GM12878 (cell line): ENCODE data around the gene DHX40. TPM values are rescaled to one million over a fixed set of nuclear protein-coding genes. Genes with fewer than 3 reads are reported as not detected.

Experiments
- ATAC-seq: fragments of 200-7000 bp; cut with Tn5 transposase; 3 replicates; pipeline ENCODE4 v1.9.1; 2020; ENCODE audit warnings: mild to moderate bottlenecking, moderate library complexity
- BruUV-seq: library from RNA; stranded (reverse); fragments of 400-500 nt; replicated peaks from 2 replicates; lab custom pipeline; 2021; lab: Mats Ljungman, UMichigan
- CTCF ChIA-PET: fragments of 300-600 bp; sonication (Branson Sonifier 250); formaldehyde crosslinking; extraction: SDS; loops from one replicate; lab custom pipeline; 2021; ENCODE audit warnings: inconsistent platforms; lab: Yijun Ruan, JAX
- POLR2A ChIA-PET: fragments of 350-600 bp; formaldehyde crosslinking; extraction: SDS; loops from one replicate; lab custom pipeline; 2021; ENCODE audit warnings: inconsistent platforms; lab: Charles Lee
- RAD21 ChIA-PET: fragments of 300-600 bp; sonication (Branson Sonifier 250); formaldehyde crosslinking; loops from one replicate; lab custom pipeline; 2023; ENCODE audit warnings: antibody characterized with exemption; ENCODE audit not compliant: unreplicated experiment; lab: Charles Lee
- SMC1A ChIA-PET: fragments of 300-600 bp; sonication (Branson Sonifier 250); formaldehyde crosslinking; loops from one replicate; lab custom pipeline; 2023; ENCODE audit not compliant: unreplicated experiment, uncharacterized antibody; lab: Charles Lee
- DNase-seq: peaks from one replicate; pipeline ENCODE4 v3.0.0-alpha.2; 2011; ENCODE audit warnings: low read depth, low spot score
- FAIRE-seq: peaks from 3 replicates; lab custom pipeline; 2011; peaks lifted over from hg19 to GRCh38; lab: Jason Lieb, UNC
- H2AFZ ChIP-seq: 2 replicates; pipeline ENCODE4 v1.6.0; 2011; ENCODE audit warnings: low read depth, low read length, control low read depth; ENCODE audit not compliant: control insufficient read depth
- H3K27ac ChIP-seq: 2 replicates; pipeline ENCODE4 v1.5.1; 2011; ENCODE audit warnings: control low read depth; ENCODE audit not compliant: control insufficient read depth, insufficient read depth
- H3K27me3 ChIP-seq, 2 experiments: replicated peaks in 1 of 2; 2 replicates each; pipeline versions ENCODE4 v1.6.0 to v1.6.1; 2011; ENCODE audit warnings: low read length in 1 of 2; ENCODE audit not compliant: control insufficient read depth in 2 of 2, insufficient read depth in 2 of 2
- H3K36me3 ChIP-seq, 2 experiments: 2 replicates each; pipeline ENCODE4 v1.5.1; 2011; ENCODE audit warnings: low read length in 1 of 2; ENCODE audit not compliant: control insufficient read depth in 2 of 2, insufficient read depth in 2 of 2
- H3K4me1 ChIP-seq: 2 replicates; pipeline ENCODE4 v1.6.1; 2011; ENCODE audit warnings: mild to moderate bottlenecking, low read length, moderate library complexity, mixed read lengths; ENCODE audit not compliant: control insufficient read depth, insufficient read depth
- H3K4me2 ChIP-seq: 2 replicates; pipeline ENCODE4 v1.6.0; 2011; ENCODE audit warnings: control low read depth; ENCODE audit not compliant: control insufficient read depth, insufficient read depth
- H3K4me3 ChIP-seq: fragments of 200-600 bp; sonication (generic); 2 replicates; pipeline ENCODE4 v1.5.1; 2016
- H3K79me2 ChIP-seq: 2 replicates; pipeline ENCODE4 v1.6.0; 2011; ENCODE audit warnings: low read length; ENCODE audit not compliant: control insufficient read depth, insufficient read depth
- H3K9ac ChIP-seq: 2 replicates; pipeline ENCODE4 v1.8.0; 2011; ENCODE audit warnings: low read length, control low read depth, mixed read lengths; ENCODE audit not compliant: control insufficient read depth, insufficient read depth
- H3K9me3 ChIP-seq: replicated peaks from 3 replicates; pipeline ENCODE4 v1.5.1; 2011; ENCODE audit warnings: mild to moderate bottlenecking, low read length; ENCODE audit not compliant: control insufficient read depth, insufficient read depth
- H4K20me1 ChIP-seq: 2 replicates; pipeline ENCODE4 v1.6.0; 2011; ENCODE audit not compliant: control insufficient read depth, insufficient read depth
- ASH2L ChIP-seq: fragments of 300-600, 200-600 bp; sonication (generic); IDR thresholded peaks from 2 replicates; pipeline ENCODE4 v1.6.1; 2017; ENCODE audit warnings: low read depth, mild to moderate bottlenecking, borderline replicate concordance
- EED ChIP-seq: sonication (generic); IDR thresholded peaks from 2 replicates; pipeline ENCODE4 v1.6.1; 2016; ENCODE audit warnings: antibody characterized with exemption, low read depth
- YBX1 ChIP-seq: fragments of 450-650 bp; IDR thresholded peaks from 2 replicates; pipeline ENCODE4 v1.6.1; 2016; ENCODE audit warnings: antibody characterized with exemption
- WGBS: methylation state at CpG from one replicate; pipeline ENCODE4 v1.1.6; 2016; ENCODE audit warnings: low lambda C conversion rate; ENCODE audit not compliant: insufficient replicate concordance, insufficient coverage; ENCODE audit errors: missing lambda C conversion rate; 5-methylcytosine and 5-hydroxymethylcytosine counted together
- in situ Hi-C: fragments of 300-500 bp; cut with MboI; formaldehyde crosslinking; loops from 9 replicates; pipeline ENCODE4 v1.14.3; 2018; ENCODE audit warnings: mixed read lengths
- intact Hi-C: fragments of 100-400 bp; cut with micrococcal nuclease; formaldehyde crosslinking; loops from one replicate; pipeline ENCODE4 v1.14.2; 2022; ENCODE audit not compliant: unreplicated experiment
- polyA plus RNA-seq, 11 experiments: library from polyadenylated mRNA; depleted of rRNA in 4 of 11; unstranded in 6 of 11; stranded (reverse) in 5 of 11; fragments of >200 nt; fragmentation: Nextera tagmentation in 4 of 11; fragmentation: Illumina TruSeq in 1 of 11; extraction: Ambion mirVana in 4 of 11; extraction: Trizol in 1 of 11; gene quantifications; 1 replicate in 1 of 11; 2 replicates in 10 of 11; pipeline versions ENCODE4 v1.2.1 to v1.2.3, GENCODE V29; 2011 to 2016; ENCODE audit warnings: inconsistent platforms in 2 of 11, missing spikeins in 2 of 11, low read depth in 1 of 11
- total RNA-seq, 4 experiments: library from RNA; depleted of rRNA in 3 of 4; stranded (reverse); fragments of >200 nt in 3 of 4; fragmentation: Illumina TruSeq in 1 of 4; extraction: Trizol in 1 of 4; gene quantifications; 2 replicates each; pipeline versions ENCODE4 v1.2.1 to v1.2.3, GENCODE V29; 2013 to 2021
- TF ChIP-seq, protein P1 (sequence below): fragments of 450-650 bp; IDR thresholded peaks from 2 replicates; pipeline ENCODE4 v1.6.1; 2016; ENCODE audit warnings: mild to moderate bottlenecking, moderate library complexity, borderline replicate concordance

DHX40 gene
- total and polyA plus RNA-seq, 10 of the 15 experiments (the other 5 are each of a cell fraction or from before 2014, with no cell fraction given), result 4.8 to 29.2 (median 12.0) TPM

DNA sequence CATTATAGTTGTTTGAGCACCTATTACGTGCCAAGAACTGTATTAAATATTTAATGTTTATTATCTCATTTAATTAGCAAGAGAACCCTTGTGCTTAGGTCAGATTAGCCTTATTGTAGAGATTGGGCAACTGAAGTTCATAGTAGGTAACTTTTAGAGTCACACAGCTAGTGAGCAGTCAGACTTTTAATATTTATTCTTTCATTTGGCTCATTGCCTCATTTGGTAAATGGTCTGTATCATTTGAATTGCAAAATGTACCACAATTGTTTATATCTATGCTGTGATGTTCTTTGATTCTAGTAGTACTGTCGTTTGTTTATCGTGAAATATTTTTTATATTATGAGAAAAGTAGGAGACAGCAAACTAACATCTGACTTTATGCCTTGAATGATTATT lies 61.9 kb downstream of the DHX40 start:
- Histone ChIP-seq H3K36me3 (peaks cover 0 to 17% of the 10 kb centered on the region in 2 experiments; a peak in 2 of 4 replicates), H2AFZ (no peak overlapping the region), H3K4me3 (peak overlapping the region; percentile 3; the same call in 1 of the 2 replicates), H4K20me1 (peaks cover 12% of the 10 kb centered on the region; the same call in 1 of the 2 replicates), H3K9me3 (no peaks in the 10 kb centered on the region), H3K79me2 (peaks cover 94% of the 10 kb centered on the region), H3K9ac (no peak overlapping the region), H3K27me3 (no peaks in the 10 kb centered on the region), H3K27ac (no peak overlapping the region; the same call in 1 of the 2 replicates), H3K4me2 (peak overlapping the region; percentile 51), H3K4me1 (peaks cover 28% of the 10 kb centered on the region)
- ChIA-PET SMC1A (interaction anchor here (1.0 to 1.1 kb wide), 3 partner anchors 15 to 43 kb away, joined by 3 read pairs; no protein-coding TSS in a partner anchor), CTCF (interaction anchor here (1.3 kb wide), 1 partner anchor 43 kb away, joined by 3 read pairs; no protein-coding TSS in a partner anchor), RAD21 (interaction anchor here (0.8 to 1.3 kb wide), 2 partner anchors 8 to 15 kb away, joined by 4 to 7 read pairs; no protein-coding TSS in a partner anchor), POLR2A (interaction anchor here (0.6 to 1.3 kb wide), 7 partner anchors 9 to 1283 kb away, joined by 3 to 6 read pairs (median 4); no protein-coding TSS in a partner anchor)
- no TSS peak for BruUV-seq
- FAIRE-seq (no peak), ATAC-seq (no peak), DNase-seq (no peak)
- no peak for TF ChIP-seq ASH2L
- no peak for TF ChIP-seq YBX1
- no peak for TF ChIP-seq EED
- TF ChIP-seq, protein P1, sequence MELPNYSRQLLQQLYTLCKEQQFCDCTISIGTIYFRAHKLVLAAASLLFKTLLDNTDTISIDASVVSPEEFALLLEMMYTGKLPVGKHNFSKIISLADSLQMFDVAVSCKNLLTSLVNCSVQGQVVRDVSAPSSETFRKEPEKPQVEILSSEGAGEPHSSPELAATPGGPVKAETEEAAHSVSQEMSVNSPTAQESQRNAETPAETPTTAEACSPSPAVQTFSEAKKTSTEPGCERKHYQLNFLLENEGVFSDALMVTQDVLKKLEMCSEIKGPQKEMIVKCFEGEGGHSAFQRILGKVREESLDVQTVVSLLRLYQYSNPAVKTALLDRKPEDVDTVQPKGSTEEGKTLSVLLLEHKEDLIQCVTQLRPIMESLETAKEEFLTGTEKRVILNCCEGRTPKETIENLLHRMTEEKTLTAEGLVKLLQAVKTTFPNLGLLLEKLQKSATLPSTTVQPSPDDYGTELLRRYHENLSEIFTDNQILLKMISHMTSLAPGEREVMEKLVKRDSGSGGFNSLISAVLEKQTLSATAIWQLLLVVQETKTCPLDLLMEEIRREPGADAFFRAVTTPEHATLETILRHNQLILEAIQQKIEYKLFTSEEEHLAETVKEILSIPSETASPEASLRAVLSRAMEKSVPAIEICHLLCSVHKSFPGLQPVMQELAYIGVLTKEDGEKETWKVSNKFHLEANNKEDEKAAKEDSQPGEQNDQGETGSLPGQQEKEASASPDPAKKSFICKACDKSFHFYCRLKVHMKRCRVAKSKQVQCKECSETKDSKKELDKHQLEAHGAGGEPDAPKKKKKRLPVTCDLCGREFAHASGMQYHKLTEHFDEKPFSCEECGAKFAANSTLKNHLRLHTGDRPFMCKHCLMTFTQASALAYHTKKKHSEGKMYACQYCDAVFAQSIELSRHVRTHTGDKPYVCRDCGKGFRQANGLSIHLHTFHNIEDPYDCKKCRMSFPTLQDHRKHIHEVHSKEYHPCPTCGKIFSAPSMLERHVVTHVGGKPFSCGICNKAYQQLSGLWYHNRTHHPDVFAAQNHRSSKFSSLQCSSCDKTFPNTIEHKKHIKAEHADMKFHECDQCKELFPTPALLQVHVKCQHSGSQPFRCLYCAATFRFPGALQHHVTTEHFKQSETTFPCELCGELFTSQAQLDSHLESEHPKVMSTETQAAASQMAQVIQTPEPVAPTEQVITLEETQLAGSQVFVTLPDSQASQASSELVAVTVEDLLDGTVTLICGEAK, result no peak
- intact Hi-C loops, result no loop called here
- WGBS, result 3% methylated on average over 3 of the region's 3 CpGs
- in situ Hi-C loops, result no loop called here
